ENCODE data around the gene ADSS2. TPM values are rescaled to one million over a fixed set of nuclear protein-coding genes. Genes with fewer than 3 reads are reported as not detected.

Gene ADSS2
- total and polyA plus RNA-seq, 2 of the 4 experiments (the other 2 are of a cell fraction) = 14.9 to 30.1 TPM

DNA sequence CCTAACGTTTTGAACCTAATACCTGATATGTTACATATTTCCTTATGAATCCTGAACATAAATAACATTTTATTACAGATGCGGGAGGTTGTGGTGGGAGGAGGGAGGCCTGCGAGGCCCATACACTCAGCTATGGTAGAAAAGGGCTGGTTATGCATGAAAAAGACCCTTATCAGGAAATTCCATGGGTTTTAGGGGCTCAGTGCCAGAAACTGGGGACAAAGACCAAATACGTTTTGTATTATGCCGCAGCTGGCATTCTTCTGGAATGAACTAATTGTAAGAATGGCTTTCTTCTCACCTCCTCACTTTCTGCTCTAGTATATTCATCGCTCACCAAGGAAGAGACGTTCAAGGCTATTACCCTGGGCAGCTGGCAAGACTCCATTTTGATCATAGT is 76.7 kb downstream of the ADSS2 start:
- Histone ChIP-seq H3K27me3 (ENCODE audit: control insufficient read depth, insufficient read depth, low read length) (no peaks in the 10 kb centered on the region), H2BK5ac (ENCODE audit: low read depth, low read length, poor library complexity, severe bottlenecking) (no peak overlapping the region), H3K9me1 (ENCODE audit: insufficient read depth, low read length) (no peaks in the 10 kb centered on the region), H4K8ac (ENCODE audit: low read depth in 2 of 2, low read length in 2 of 2) (no peak overlapping the region), H3K9me3 (ENCODE audit: control insufficient read depth, insufficient read depth, low read length) (no peaks in the 10 kb centered on the region), H3K27ac (ENCODE audit: insufficient read depth, low read length) (no peak overlapping the region), H2BK15ac (ENCODE audit: low read depth, low read length) (no peak overlapping the region), H2AK5ac (ENCODE audit: low read depth, low read length) (no peak overlapping the region), H2BK20ac (ENCODE audit: low read depth, low read length) (no peak overlapping the region), H2BK120ac (ENCODE audit: low read depth, low read length) (no peak overlapping the region), H3K56ac (ENCODE audit: extremely low read depth, insufficient read depth, low read length) (no peak overlapping the region), H3K79me1 (ENCODE audit: low read depth in 1 of 2, low read length in 2 of 2) (no peaks in the 10 kb centered on the region), H4K20me1 (ENCODE audit: insufficient read depth, low read length) (no peaks in the 10 kb centered on the region), H3K4me3 (ENCODE audit: insufficient read depth, low read depth, low read length) (no peak overlapping the region), H3K23ac (ENCODE audit: low read depth, low read length) (no peak overlapping the region), H2AFZ (replicated peaks; ENCODE audit: low read length, poor library complexity) (no peak overlapping the region), H4K5ac (ENCODE audit: low read depth, low read length) (no peak overlapping the region), H3K14ac (replicated peaks; ENCODE audit: low read depth, low read length) (no peak overlapping the region), H3K4me2 (ENCODE audit: low read depth, low read length) (no peak overlapping the region), H3K9ac (ENCODE audit: low read depth, low read length) (no peak overlapping the region), H4K91ac (ENCODE audit: insufficient read depth, low read depth, low read length) (no peak overlapping the region), H3K4ac (ENCODE audit: low read depth, low read length) (no peak overlapping the region), H2AK9ac (replicated peaks; ENCODE audit: low read depth, low read length, poor library complexity) (no peak overlapping the region), H3K36me3 (ENCODE audit: control insufficient read depth, insufficient read depth, low read length) (no peaks in the 10 kb centered on the region), H3K18ac (ENCODE audit: low read depth, low read length) (no peak overlapping the region), H3K4me1 (ENCODE audit: control insufficient read depth, insufficient read depth, low read length) (no peaks in the 10 kb centered on the region)
- ChIA-PET CTCF (no interaction called here), POLR2A (ENCODE audit: unreplicated experiment) (no interaction called here)
- 60% methylated on average over 1 of the region's 7 CpGs; no CpG with 5 or more reads in 1 of the 2 experiments for WGBS, 2 experiments (ENCODE audit: extremely low coverage in 2 of 2, insufficient read length in 1 of 2)
- no TSS peak for BruUV-seq (replicated peaks)
- ATAC-seq (ENCODE audit: low read depth) = no peak
- in situ Hi-C loops (cut with MboI; ENCODE audit: low sequenced_read_pairs) = no loop called here
- TF ChIP-seq SMC3 (IDR thresholded peaks at IDR 0.05; ENCODE audit: low read depth, low read length) = no peak
- TF ChIP-seq, protein P1, sequence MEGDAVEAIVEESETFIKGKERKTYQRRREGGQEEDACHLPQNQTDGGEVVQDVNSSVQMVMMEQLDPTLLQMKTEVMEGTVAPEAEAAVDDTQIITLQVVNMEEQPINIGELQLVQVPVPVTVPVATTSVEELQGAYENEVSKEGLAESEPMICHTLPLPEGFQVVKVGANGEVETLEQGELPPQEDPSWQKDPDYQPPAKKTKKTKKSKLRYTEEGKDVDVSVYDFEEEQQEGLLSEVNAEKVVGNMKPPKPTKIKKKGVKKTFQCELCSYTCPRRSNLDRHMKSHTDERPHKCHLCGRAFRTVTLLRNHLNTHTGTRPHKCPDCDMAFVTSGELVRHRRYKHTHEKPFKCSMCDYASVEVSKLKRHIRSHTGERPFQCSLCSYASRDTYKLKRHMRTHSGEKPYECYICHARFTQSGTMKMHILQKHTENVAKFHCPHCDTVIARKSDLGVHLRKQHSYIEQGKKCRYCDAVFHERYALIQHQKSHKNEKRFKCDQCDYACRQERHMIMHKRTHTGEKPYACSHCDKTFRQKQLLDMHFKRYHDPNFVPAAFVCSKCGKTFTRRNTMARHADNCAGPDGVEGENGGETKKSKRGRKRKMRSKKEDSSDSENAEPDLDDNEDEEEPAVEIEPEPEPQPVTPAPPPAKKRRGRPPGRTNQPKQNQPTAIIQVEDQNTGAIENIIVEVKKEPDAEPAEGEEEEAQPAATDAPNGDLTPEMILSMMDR (conservative IDR thresholded peaks at IDR 0.05; ENCODE audit: low read depth, low read length) = no peak
- TF ChIP-seq RCOR1 (IDR thresholded peaks at IDR 0.05; ENCODE audit: insufficient replicate concordance, low read length) = no peak
- TF ChIP-seq RAD21 (IDR thresholded peaks at IDR 0.05; ENCODE audit: low read length) = no peak
- TF ChIP-seq MAZ (IDR thresholded peaks at IDR 0.05; ENCODE audit: borderline replicate concordance, low read depth, low read length) = no peak
- no peak for TF ChIP-seq CEBPB (IDR thresholded peaks at IDR 0.05; ENCODE audit: low read depth, low read length)
- no peak for TF ChIP-seq FOS (IDR thresholded peaks at IDR 0.05; ENCODE audit: low read depth, low read length)
- TF ChIP-seq NFE2L2 (IDR thresholded peaks at IDR 0.05; ENCODE audit: low read depth, low read length) = no peak
- no peak for TF ChIP-seq CHD1 (IDR thresholded peaks at IDR 0.05; ENCODE audit: low read depth, low read length)
- TF ChIP-seq MAFK (IDR thresholded peaks at IDR 0.05; ENCODE audit: low read depth, low read length) = no peak
- TF ChIP-seq MXI1 (IDR thresholded peaks at IDR 0.05; ENCODE audit: borderline replicate concordance, low read depth, low read length) = no peak
- no peak for TF ChIP-seq USF2 (IDR thresholded peaks at IDR 0.05; ENCODE audit: low read depth, low read length)
- TF ChIP-seq RFX5 (IDR thresholded peaks at IDR 0.05; ENCODE audit: low read depth, low read length) = no peak
- no peak for TF ChIP-seq POLR2A (IDR thresholded peaks at IDR 0.05; ENCODE audit: low read depth, low read length)
- no peak for TF ChIP-seq BHLHE40 (IDR thresholded peaks at IDR 0.05; ENCODE audit: low read depth, low read length)
- dilution Hi-C loops (cut with HindIII; ENCODE audit: low sequenced_read_pairs, unreplicated experiment) = no loop called here
- intact Hi-C loops (cut with micrococcal nuclease) = no loop called here
- DNase-seq = no peak

Data from IMR-90 (cell line).